Erythroblast (primary cell): ENCODE measurements around the gene TP53TG3.
"Not testable (repeated sequence)": the region's sequence is repeated elsewhere in the genome, so short reads cannot be mapped to it uniquely, and the experiment has no call there.

Source experiments
- GATA1 ChIP-seq: IDR thresholded peaks from 2 replicates; pipeline ENCODE4 v1.6.1; 2011; ENCODE audit warnings: low read depth, mild to moderate bottlenecking, control low read depth, low read length, moderate library complexity
- POLR2A ChIP-seq: IDR thresholded peaks from 2 replicates; pipeline ENCODE4 v1.6.1; 2011; ENCODE audit warnings: mild to moderate bottlenecking, low read length

GRCh38 chr16:32632096-32632495 is 43.9 kb downstream of the TP53TG3 start:
- not testable (repeated sequence) for TF ChIP-seq POLR2A, GATA1
